Suprapubic skin (tissue), 4 donors: Measurements from ENCODE around the gene CD8B2.

Experiments
- CTCF ChIP-seq, 2 donors: fragments of 200-600 bp in 1 of 2; fragments of 450-650 bp in 1 of 2; sonication (generic) in 1 of 2; IDR thresholded peaks; one replicate each; pipeline ENCODE4 v1.5.1; 2016 to 2019; ENCODE audit warnings: antibody characterized with exemption in 2 of 2, mild to moderate bottlenecking in 1 of 2, moderate library complexity in 1 of 2
- EP300 ChIP-seq: sonication (generic); formaldehyde crosslinking; IDR thresholded peaks from one replicate; pipeline ENCODE4 v1.6.1; 2017; ENCODE audit warnings: antibody characterized with exemption
- POLR2A ChIP-seq, 2 donors: fragments of 450-650 bp; IDR thresholded peaks; one replicate each; pipeline ENCODE4 v1.6.1; 2017; ENCODE audit warnings: antibody characterized with exemption in 2 of 2, mild to moderate bottlenecking in 2 of 2, moderate library complexity in 2 of 2
- POLR2AphosphoS5 ChIP-seq, 3 donors: sonication (generic); formaldehyde crosslinking; IDR thresholded peaks; one replicate each; pipeline ENCODE4 v1.6.1; 2017; ENCODE audit warnings: antibody characterized with exemption in 3 of 3

GRCh38 chr2:106532236-106532635, 45.1 kb downstream of the CD8B2 start:
- TF ChIP-seq CTCF (IDR thresholded peaks at IDR 0.05), result no peak
- no peak for TF ChIP-seq POLR2AphosphoS5 (IDR thresholded peaks at IDR 0.05)
- TF ChIP-seq POLR2A (IDR thresholded peaks at IDR 0.05), result no peak
- no peak for TF ChIP-seq EP300
